DMS114 treated with DMSO at 0.1 percent for 48 hours (cell line): ENCODE results near the gene TNFRSF4.

ENCODE experiments used
- DNase-seq: peaks from one replicate; lab custom pipeline; 2025; ENCODE audit not compliant: unreplicated experiment; lab: John Stamatoyannopoulos, UW

Gene TNFRSF4

GRCh38 chr1:1171161-1171545, 42.8 kb downstream of the TNFRSF4 start:
- DNase-seq = no peak

GRCh38 chr1:1170215-1171091, 43.5 kb downstream of the TNFRSF4 start:
- DNase-seq = no peak

GRCh38 chr1:1169429-1170214, 44.3 kb downstream of the TNFRSF4 start:
- no peak for DNase-seq

GRCh38 chr1:1168451-1169411, 45.2 kb downstream of the TNFRSF4 start:
- DNase-seq = no peak

GRCh38 chr1:1167841-1168450, 46.0 kb downstream of the TNFRSF4 start:
- DNase-seq = no peak

- no peak for DNase-seq
Observed at GRCh38 chr1:1167398-1167821, 46.5 kb downstream of the TNFRSF4 start.

- DNase-seq = no peak
Observed at GRCh38 chr1:1166642-1167397, 47.1 kb downstream of the TNFRSF4 start.

- no peak for DNase-seq
Observed at GRCh38 chr1:1165900-1166421, 48.0 kb downstream of the TNFRSF4 start.

GRCh38 chr1:1165485-1165884, 48.5 kb downstream of the TNFRSF4 start:
- DNase-seq = no peak

- no peak for DNase-seq
Observed at GRCh38 chr1:1164701-1165451, 49.1 kb downstream of the TNFRSF4 start.

GRCh38 chr1:1164361-1164700, 49.6 kb downstream of the TNFRSF4 start:
- DNase-seq = no peak

GRCh38 chr1:1163538-1164070, 50.3 kb downstream of the TNFRSF4 start:
- DNase-seq = no peak

- DNase-seq = no peak
Observed at GRCh38 chr1:1162597-1163537, 51.1 kb downstream of the TNFRSF4 start.

- no peak for DNase-seq
Observed at GRCh38 chr1:1161683-1162079, 52.3 kb downstream of the TNFRSF4 start.
